ENCODE measurements around the gene MGMT. TPM values are rescaled to one million over a fixed set of nuclear protein-coding genes. Genes with fewer than 3 reads are reported as not detected.

Gene MGMT
- polyA plus RNA-seq, 1 of the 3 experiments (the other 2 are of a cell fraction), result 10.8 TPM

- no peak for DNase-seq
- Histone ChIP-seq H3K9me2 (no peaks in the 10 kb centered on the region), H4K20me1 (ENCODE audit: insufficient read depth) (no peaks in the 10 kb centered on the region), H3K36me3 (replicated peaks in 1 of 2; ENCODE audit: control insufficient read depth in 1 of 2, insufficient read depth in 2 of 2, low read length in 1 of 2) (no peaks in the 10 kb centered on the region), H3K9ac (no peak overlapping the region), H3K27ac (ENCODE audit: low read depth in 2 of 2, low read length in 1 of 2) (no peak overlapping the region), H3K4me3 (ENCODE audit: low read depth in 2 of 2, low read length in 1 of 2) (no peak overlapping the region), H3K9me3 (no peaks in the 10 kb centered on the region), H3K79me2 (ENCODE audit: insufficient read depth) (no peaks in the 10 kb centered on the region), H3K27me3 (ENCODE audit: insufficient read depth) (no peaks in the 10 kb centered on the region), H3F3A (replicated peaks; ENCODE audit: insufficient read depth) (no peaks in the 10 kb centered on the region), H3K4me1 (ENCODE audit: control insufficient read depth in 1 of 2, insufficient read depth in 2 of 2, low read depth in 1 of 2, low read length in 1 of 2) (no peaks in the 10 kb centered on the region; a peak in 1 of 4 replicates), H3K4me2 (no peak overlapping the region), H2AFZ (ENCODE audit: low read depth) (no peak overlapping the region)
- 68% methylated on average over 7 of the region's 7 CpGs for WGBS (ENCODE audit: low lambda C conversion rate)
- CTCF ChIA-PET, result no interaction called here
- POLR2A ChIA-PET, result no interaction called here
- TF ChIP-seq RAD21 (IDR thresholded peaks at IDR 0.05; ENCODE audit: low read length) (no peak), JUND (IDR thresholded peaks at IDR 0.05) (no peak)
Measured at GRCh38 chr10:129547608-129548007, 80.6 kb downstream of the MGMT start.

- no peak for TF ChIP-seq FOXJ3 (CRISPR knock-in tag; IDR thresholded peaks at IDR 0.05)
- TF ChIP-seq EZH2phosphoT487 (IDR thresholded peaks at IDR 0.05; ENCODE audit: borderline replicate concordance, low read depth), result no peak
- TF ChIP-seq POLR2AphosphoS5 (IDR thresholded peaks at IDR 0.05; ENCODE audit: low read depth, low read length), result no peak
- Histone ChIP-seq H3F3A (replicated peaks; ENCODE audit: insufficient read depth) (no peaks in the 10 kb centered on the region), H2AFZ (ENCODE audit: low read depth) (no peak overlapping the region), H4K20me1 (ENCODE audit: insufficient read depth) (no peaks in the 10 kb centered on the region), H3K9ac (no peak overlapping the region), H3K4me1 (ENCODE audit: control insufficient read depth in 1 of 2, insufficient read depth in 2 of 2, low read depth in 1 of 2, low read length in 1 of 2) (no peaks in the 10 kb centered on the region; a peak in 1 of 4 replicates), H3K27me3 (ENCODE audit: insufficient read depth) (no peaks in the 10 kb centered on the region), H3K4me3 (ENCODE audit: low read depth in 2 of 2, low read length in 1 of 2) (no peak overlapping the region), H3K27ac (ENCODE audit: low read depth in 2 of 2, low read length in 1 of 2) (no peak overlapping the region), H3K79me2 (ENCODE audit: insufficient read depth) (no peaks in the 10 kb centered on the region), H3K9me2 (no peaks in the 10 kb centered on the region), H3K9me3 (no peaks in the 10 kb centered on the region), H3K4me2 (no peak overlapping the region), H3K36me3 (replicated peaks in 1 of 2; ENCODE audit: control insufficient read depth in 1 of 2, insufficient read depth in 2 of 2, low read length in 1 of 2) (no peaks in the 10 kb centered on the region)
- DNase-seq, result no peak
- ChIA-PET CTCF (interaction anchor here (0.8 kb wide), 1 partner anchor 216 kb away, joined by 3 read pairs; no protein-coding TSS in a partner anchor), POLR2A (no interaction called here)
- 63% methylated on average over 10 of the region's 10 CpGs for WGBS (ENCODE audit: low lambda C conversion rate)
Measured at GRCh38 chr10:129548600-129548999, 81.6 kb downstream of the MGMT start.

GRCh38 chr10:129550076-129550475 lies 83.0 kb downstream of the MGMT start:
- Histone ChIP-seq H3K4me3 (ENCODE audit: low read depth in 2 of 2, low read length in 1 of 2) (no peak overlapping the region), H3K4me1 (ENCODE audit: control insufficient read depth in 1 of 2, insufficient read depth in 2 of 2, low read depth in 1 of 2, low read length in 1 of 2) (no peaks in the 10 kb centered on the region; a peak in 1 of 4 replicates), H3K9me3 (no peaks in the 10 kb centered on the region), H3K4me2 (no peak overlapping the region), H4K20me1 (ENCODE audit: insufficient read depth) (no peaks in the 10 kb centered on the region), H3K27me3 (ENCODE audit: insufficient read depth) (no peaks in the 10 kb centered on the region), H3K79me2 (ENCODE audit: insufficient read depth) (no peaks in the 10 kb centered on the region), H3K36me3 (replicated peaks in 1 of 2; ENCODE audit: control insufficient read depth in 1 of 2, insufficient read depth in 2 of 2, low read length in 1 of 2) (no peaks in the 10 kb centered on the region), H3K9ac (no peak overlapping the region), H3F3A (replicated peaks; ENCODE audit: insufficient read depth) (no peaks in the 10 kb centered on the region), H3K9me2 (no peaks in the 10 kb centered on the region), H3K27ac (ENCODE audit: low read depth in 2 of 2, low read length in 1 of 2) (no peak overlapping the region), H2AFZ (ENCODE audit: low read depth) (no peak overlapping the region)
- no peak for TF ChIP-seq CHD2 (IDR thresholded peaks at IDR 0.05; ENCODE audit: low read length, partially characterized antibody)
- 93% methylated on average over 16 of the region's 16 CpGs for WGBS (ENCODE audit: low lambda C conversion rate)
- ChIA-PET POLR2A (no interaction called here), CTCF (no interaction called here)
- no peak for DNase-seq

GRCh38 chr10:129550658-129551057 lies 83.6 kb downstream of the MGMT start:
- Histone ChIP-seq H3K4me2 (no peak overlapping the region), H3K9me3 (no peaks in the 10 kb centered on the region), H2AFZ (ENCODE audit: low read depth) (no peak overlapping the region), H3K9me2 (no peaks in the 10 kb centered on the region), H3K9ac (no peak overlapping the region), H3K4me1 (ENCODE audit: control insufficient read depth in 1 of 2, insufficient read depth in 2 of 2, low read depth in 1 of 2, low read length in 1 of 2) (no peaks in the 10 kb centered on the region; a peak in 1 of 4 replicates), H3K36me3 (replicated peaks in 1 of 2; ENCODE audit: control insufficient read depth in 1 of 2, insufficient read depth in 2 of 2, low read length in 1 of 2) (no peaks in the 10 kb centered on the region), H3F3A (replicated peaks; ENCODE audit: insufficient read depth) (no peaks in the 10 kb centered on the region), H3K4me3 (ENCODE audit: low read depth in 2 of 2, low read length in 1 of 2) (no peak overlapping the region), H3K79me2 (ENCODE audit: insufficient read depth) (no peaks in the 10 kb centered on the region), H4K20me1 (ENCODE audit: insufficient read depth) (no peaks in the 10 kb centered on the region), H3K27ac (ENCODE audit: low read depth in 2 of 2, low read length in 1 of 2) (no peak overlapping the region), H3K27me3 (ENCODE audit: insufficient read depth) (no peaks in the 10 kb centered on the region)
- CTCF ChIA-PET, result no interaction called here
- POLR2A ChIA-PET, result no interaction called here
- no peak for TF ChIP-seq SMC3 (IDR thresholded peaks at IDR 0.05; ENCODE audit: low read depth, low read length)
- no peak for TF ChIP-seq MXI1 (IDR thresholded peaks at IDR 0.05; ENCODE audit: low read depth, low read length)
- TF ChIP-seq JUND (IDR thresholded peaks at IDR 0.05), result no peak
- no peak for TF ChIP-seq RCOR1 (IDR thresholded peaks at IDR 0.05; ENCODE audit: low read length)
- TF ChIP-seq USF1 (IDR thresholded peaks at IDR 0.05; ENCODE audit: borderline replicate concordance, low read depth), result no peak
- no peak for TF ChIP-seq MEF2A (IDR thresholded peaks at IDR 0.05; ENCODE audit: borderline replicate concordance, low read depth)
- TF ChIP-seq GABPA (IDR thresholded peaks at IDR 0.05; ENCODE audit: low read depth), result no peak
- no peak for TF ChIP-seq ZBTB33 (IDR thresholded peaks at IDR 0.05; ENCODE audit: borderline replicate concordance, low read depth)
- no peak for TF ChIP-seq MAX (IDR thresholded peaks at IDR 0.05; ENCODE audit: low read depth)
- no peak for TF ChIP-seq TEAD4 (IDR thresholded peaks at IDR 0.05; ENCODE audit: borderline replicate concordance, insufficient read depth)
- TF ChIP-seq TCF12 (IDR thresholded peaks at IDR 0.05), result no peak
- DNase-seq, result no peak
- 70% methylated on average over 10 of the region's 10 CpGs for WGBS (ENCODE audit: low lambda C conversion rate)

All from SK-N-SH (cell line).